HL-60 (cell line): Measurements from ENCODE around the gene CCDC30.
A peak's percentile ranks its signal among the peaks of the same experiment; 100 is the strongest.

ENCODE experiments used
- DNase-seq, 2 experiments: peaks; one replicate each; pipeline ENCODE4 v3.0.0-alpha.2; 2010 to 2020; ENCODE audit warnings: low read depth in 1 of 2, low spot score in 1 of 2
- H3K27ac ChIP-seq: fragments of 250-450 bp; sonication (Bioruptor Pico); replicated peaks from 2 replicates; pipeline ENCODE4 v1.5.1; 2020; ENCODE audit warnings: mild to moderate bottlenecking, moderate library complexity
- H3K27me3 ChIP-seq: fragments of 250-450 bp; sonication (Bioruptor Pico); 2 replicates; pipeline ENCODE4 v1.5.1; 2021; ENCODE audit warnings: mild to moderate bottlenecking, moderate library complexity; ENCODE audit not compliant: insufficient read depth, poor library complexity, severe bottlenecking
- H3K4me3 ChIP-seq: replicated peaks from 2 replicates; pipeline ENCODE4 v1.5.1; 2011; ENCODE audit warnings: mild to moderate bottlenecking, control low read depth, low read length; ENCODE audit not compliant: insufficient read depth
- GABPA ChIP-seq: IDR thresholded peaks from 2 replicates; pipeline ENCODE4 v1.6.1; 2012; ENCODE audit warnings: low read depth
- POLR2AphosphoS5 ChIP-seq: IDR thresholded peaks from 2 replicates; pipeline ENCODE4 v1.6.1; 2012; ENCODE audit warnings: low read depth
- SPI1 ChIP-seq: IDR thresholded peaks from 2 replicates; pipeline ENCODE4 v1.6.1; 2012; ENCODE audit warnings: low read depth, mild to moderate bottlenecking, borderline replicate concordance
- TF ChIP-seq, protein P1 (sequence below): IDR thresholded peaks from one replicate; pipeline ENCODE4 v1.5.1; 2011; ENCODE audit warnings: low read length, control low read depth, inconsistent platforms; ENCODE audit not compliant: insufficient read depth
- TF ChIP-seq, protein P2 (sequence below): IDR thresholded peaks from 2 replicates; pipeline ENCODE4 v1.6.1; 2012; ENCODE audit warnings: low read depth; ENCODE audit not compliant: insufficient replicate concordance

Gene CCDC30

GRCh38 chr1:42674682-42675081 lies 211.6 kb downstream of the CCDC30 start:
- no peak for DNase-seq
- Histone ChIP-seq H3K27ac (no peak overlapping the region), H3K4me3 (no peak overlapping the region), H3K27me3 (no peaks in the 10 kb centered on the region)
- TF ChIP-seq SPI1 (no peak), GABPA (no peak)

GRCh38 chr1:42675467-42675866 lies 212.4 kb downstream of the CCDC30 start:
- no peak for TF ChIP-seq SPI1
- no peak for TF ChIP-seq POLR2AphosphoS5
- TF ChIP-seq, protein P1, sequence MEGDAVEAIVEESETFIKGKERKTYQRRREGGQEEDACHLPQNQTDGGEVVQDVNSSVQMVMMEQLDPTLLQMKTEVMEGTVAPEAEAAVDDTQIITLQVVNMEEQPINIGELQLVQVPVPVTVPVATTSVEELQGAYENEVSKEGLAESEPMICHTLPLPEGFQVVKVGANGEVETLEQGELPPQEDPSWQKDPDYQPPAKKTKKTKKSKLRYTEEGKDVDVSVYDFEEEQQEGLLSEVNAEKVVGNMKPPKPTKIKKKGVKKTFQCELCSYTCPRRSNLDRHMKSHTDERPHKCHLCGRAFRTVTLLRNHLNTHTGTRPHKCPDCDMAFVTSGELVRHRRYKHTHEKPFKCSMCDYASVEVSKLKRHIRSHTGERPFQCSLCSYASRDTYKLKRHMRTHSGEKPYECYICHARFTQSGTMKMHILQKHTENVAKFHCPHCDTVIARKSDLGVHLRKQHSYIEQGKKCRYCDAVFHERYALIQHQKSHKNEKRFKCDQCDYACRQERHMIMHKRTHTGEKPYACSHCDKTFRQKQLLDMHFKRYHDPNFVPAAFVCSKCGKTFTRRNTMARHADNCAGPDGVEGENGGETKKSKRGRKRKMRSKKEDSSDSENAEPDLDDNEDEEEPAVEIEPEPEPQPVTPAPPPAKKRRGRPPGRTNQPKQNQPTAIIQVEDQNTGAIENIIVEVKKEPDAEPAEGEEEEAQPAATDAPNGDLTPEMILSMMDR = no peak
- TF ChIP-seq, protein P2, sequence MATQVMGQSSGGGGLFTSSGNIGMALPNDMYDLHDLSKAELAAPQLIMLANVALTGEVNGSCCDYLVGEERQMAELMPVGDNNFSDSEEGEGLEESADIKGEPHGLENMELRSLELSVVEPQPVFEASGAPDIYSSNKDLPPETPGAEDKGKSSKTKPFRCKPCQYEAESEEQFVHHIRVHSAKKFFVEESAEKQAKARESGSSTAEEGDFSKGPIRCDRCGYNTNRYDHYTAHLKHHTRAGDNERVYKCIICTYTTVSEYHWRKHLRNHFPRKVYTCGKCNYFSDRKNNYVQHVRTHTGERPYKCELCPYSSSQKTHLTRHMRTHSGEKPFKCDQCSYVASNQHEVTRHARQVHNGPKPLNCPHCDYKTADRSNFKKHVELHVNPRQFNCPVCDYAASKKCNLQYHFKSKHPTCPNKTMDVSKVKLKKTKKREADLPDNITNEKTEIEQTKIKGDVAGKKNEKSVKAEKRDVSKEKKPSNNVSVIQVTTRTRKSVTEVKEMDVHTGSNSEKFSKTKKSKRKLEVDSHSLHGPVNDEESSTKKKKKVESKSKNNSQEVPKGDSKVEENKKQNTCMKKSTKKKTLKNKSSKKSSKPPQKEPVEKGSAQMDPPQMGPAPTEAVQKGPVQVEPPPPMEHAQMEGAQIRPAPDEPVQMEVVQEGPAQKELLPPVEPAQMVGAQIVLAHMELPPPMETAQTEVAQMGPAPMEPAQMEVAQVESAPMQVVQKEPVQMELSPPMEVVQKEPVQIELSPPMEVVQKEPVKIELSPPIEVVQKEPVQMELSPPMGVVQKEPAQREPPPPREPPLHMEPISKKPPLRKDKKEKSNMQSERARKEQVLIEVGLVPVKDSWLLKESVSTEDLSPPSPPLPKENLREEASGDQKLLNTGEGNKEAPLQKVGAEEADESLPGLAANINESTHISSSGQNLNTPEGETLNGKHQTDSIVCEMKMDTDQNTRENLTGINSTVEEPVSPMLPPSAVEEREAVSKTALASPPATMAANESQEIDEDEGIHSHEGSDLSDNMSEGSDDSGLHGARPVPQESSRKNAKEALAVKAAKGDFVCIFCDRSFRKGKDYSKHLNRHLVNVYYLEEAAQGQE = no peak
- no peak for TF ChIP-seq GABPA
- Histone ChIP-seq H3K27ac (no peak overlapping the region), H3K4me3 (no peak overlapping the region), H3K27me3 (no peaks in the 10 kb centered on the region)
- DNase-seq = no peak

DNA sequence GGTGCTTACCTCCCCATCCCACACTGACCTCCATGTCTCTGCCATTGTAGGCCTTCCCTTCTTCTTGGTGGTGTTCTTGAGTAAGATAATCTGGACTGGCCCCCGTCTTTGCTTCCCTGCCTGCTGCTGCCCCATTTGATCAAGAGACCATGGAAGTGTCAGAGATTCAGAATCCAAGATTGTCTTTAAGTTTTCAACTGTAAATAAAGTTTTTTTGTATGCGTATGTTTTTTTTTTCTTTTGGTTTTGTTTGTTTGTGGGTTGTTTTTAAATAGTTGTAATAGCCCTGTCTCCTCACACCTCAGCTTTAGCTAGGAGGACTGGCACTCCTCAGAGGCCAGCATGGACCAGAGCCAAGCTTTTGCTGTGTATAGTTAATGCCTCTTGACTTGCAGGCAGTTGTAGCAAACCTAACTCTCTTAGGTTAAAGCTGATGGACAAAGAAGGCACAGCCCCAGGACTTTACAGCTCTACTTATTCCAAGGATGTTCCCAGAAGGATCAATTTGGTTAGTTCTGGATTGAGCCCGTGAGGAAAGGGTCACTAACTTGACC lies 213.5 kb downstream of the CCDC30 start:
- Histone ChIP-seq H3K27ac (no peak overlapping the region), H3K4me3 (no peak overlapping the region), H3K27me3 (no peaks in the 10 kb centered on the region)
- TF ChIP-seq, protein P1 = no peak
- TF ChIP-seq, protein P2 = no peak
- TF ChIP-seq GABPA (no peak), SPI1 (no peak)
- no peak for DNase-seq

DNA sequence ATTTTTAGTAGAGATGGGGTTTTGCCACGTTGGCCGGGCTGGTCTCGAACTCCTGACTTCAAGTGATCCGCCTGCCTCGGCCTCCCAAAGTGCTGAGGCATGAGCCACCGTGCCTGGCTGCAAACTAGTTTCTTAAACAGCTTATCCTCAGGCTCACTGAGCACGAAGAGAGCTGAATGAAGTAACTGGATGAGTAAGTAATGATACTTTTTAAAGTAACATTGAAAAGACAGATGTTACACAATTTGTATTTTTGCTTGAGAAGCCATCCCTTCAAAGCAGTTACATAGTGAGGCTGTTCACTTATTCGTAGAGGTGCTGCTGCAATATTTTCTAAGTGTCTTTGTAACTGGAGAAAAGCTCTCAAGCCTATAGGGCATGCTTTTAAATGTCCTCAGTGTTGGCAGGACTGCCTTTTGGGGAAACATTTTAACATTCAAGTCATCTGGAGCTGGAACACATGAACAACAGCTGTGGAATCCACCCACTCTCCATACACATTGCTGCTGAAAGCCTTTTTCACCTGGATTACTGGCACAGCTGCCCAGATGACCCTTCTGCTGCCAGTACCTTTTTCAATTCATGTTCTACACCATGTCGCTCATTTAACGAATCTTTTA lies 216.4 kb downstream of the CCDC30 start:
- TF ChIP-seq, protein P1 = no peak
- TF ChIP-seq, protein P2 = no peak
- TF ChIP-seq GABPA (no peak), POLR2AphosphoS5 (no peak), SPI1 (no peak)
- Histone ChIP-seq H3K27me3 (no peaks in the 10 kb centered on the region), H3K4me3 (no peak overlapping the region), H3K27ac (peak overlapping the region; percentile 4; the same call in 1 of the 2 replicates)
- DNase-seq = no peak
